Ramos (cell line): ENCODE measurements around the gene DAZAP1.

Experiments
- in situ Hi-C: fragments of 300-500 bp; cut with MboI; formaldehyde crosslinking; loops from one replicate; pipeline ENCODE4 v1.14.3; 2022; ENCODE audit warnings: low sequenced_read_pairs; ENCODE audit not compliant: unreplicated experiment

The DAZAP1 gene

DNA sequence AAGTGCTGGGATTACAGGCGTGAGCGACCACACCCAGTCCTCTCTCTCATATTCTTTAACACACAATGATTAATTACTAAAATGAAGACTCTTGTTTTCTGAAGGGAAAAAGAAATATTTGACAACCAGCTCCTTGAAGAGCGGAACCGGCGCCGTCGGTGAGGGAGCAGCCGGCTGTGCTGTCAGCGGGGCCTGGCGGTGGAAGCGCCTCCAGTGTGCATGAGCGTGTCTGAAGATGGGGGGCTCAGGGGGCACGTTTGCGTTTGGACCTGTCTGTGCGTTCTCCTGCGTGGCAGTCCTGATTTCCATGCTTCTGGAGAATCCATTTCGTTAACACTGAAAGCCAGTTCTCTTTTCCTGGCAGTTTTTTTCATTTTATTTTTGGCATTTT, 31.0 kb upstream of the DAZAP1 start:
- in situ Hi-C loops: no loop called here

DNA sequence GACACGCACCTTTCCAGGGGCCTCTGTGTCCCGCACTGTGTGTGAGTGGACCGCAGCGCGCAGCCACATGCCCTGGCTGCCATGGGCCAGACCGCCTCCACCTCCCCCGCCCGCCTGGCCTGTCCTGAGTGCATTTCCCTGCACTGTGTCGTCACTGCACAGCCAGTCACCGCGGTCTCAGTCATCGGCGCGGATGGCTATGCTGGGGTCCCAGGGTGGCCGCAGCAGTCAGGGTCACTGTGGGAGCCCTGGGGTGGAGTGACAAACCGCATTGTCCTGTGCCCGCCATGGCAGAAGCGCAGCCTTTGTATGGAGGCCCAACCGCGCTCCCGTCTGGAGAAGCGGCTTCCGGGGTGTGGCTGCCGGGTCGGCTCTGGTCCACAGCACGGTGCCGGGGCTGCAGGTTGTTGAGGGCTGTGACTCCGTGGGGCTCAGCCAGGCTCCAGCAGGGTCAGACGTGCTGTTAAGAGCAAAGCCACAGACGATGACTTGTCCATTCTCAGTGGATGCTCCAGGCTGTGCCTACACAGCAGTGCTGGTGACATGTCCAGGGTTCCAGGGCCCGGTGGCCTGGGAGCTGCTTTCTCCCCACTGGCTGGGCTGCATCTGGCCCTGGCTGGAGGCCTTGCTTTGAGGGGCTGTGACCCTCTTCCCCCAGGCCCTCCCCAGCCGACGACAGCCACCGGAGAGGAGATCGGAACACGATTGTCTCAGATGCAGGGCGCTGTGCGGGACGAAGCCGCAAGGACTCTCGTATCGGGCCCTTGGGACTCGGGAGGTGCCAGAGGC, 30.0 kb upstream of the DAZAP1 start:
- in situ Hi-C loops: no loop called here

DNA sequence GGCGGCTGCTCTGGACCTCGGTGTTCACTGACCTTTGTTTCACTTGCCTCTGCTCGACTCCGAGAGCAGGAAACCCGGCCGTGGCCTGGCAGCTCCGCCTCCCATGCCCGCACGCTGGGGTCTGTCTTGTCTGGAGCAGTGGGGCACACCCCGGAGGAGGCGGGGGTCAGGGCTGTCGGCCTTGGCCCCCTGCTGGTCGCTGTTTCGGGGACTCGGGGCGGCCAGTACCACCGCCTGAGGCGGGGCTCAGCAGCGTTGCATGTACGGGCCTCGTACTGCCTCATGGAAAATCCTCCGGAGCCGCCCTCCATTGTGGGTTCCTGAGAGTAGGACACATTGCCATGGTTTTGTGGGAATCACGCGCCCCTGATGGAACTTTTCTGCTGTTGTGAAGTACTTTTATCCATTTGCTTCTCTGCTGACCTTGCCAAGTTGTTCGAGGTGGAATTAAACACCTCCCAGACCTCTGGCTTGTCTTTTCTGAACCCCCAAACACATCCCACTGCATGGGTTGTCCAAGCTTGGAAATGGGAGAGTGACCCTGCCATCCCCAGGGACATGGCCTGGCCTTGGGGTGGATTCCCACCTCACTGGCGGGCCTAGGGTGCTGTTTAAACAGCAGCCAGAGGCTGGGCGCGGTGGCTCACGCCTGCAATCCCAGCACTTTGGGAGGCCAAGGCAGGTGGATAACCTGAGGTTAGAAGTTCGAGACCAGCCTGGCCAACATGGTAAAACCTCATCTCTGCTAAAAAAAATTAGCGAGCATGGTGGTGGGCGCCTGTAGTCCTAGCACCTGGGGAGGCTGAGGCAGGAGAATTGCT, 29.2 kb upstream of the DAZAP1 start:
- in situ Hi-C loops: no loop called here

DNA sequence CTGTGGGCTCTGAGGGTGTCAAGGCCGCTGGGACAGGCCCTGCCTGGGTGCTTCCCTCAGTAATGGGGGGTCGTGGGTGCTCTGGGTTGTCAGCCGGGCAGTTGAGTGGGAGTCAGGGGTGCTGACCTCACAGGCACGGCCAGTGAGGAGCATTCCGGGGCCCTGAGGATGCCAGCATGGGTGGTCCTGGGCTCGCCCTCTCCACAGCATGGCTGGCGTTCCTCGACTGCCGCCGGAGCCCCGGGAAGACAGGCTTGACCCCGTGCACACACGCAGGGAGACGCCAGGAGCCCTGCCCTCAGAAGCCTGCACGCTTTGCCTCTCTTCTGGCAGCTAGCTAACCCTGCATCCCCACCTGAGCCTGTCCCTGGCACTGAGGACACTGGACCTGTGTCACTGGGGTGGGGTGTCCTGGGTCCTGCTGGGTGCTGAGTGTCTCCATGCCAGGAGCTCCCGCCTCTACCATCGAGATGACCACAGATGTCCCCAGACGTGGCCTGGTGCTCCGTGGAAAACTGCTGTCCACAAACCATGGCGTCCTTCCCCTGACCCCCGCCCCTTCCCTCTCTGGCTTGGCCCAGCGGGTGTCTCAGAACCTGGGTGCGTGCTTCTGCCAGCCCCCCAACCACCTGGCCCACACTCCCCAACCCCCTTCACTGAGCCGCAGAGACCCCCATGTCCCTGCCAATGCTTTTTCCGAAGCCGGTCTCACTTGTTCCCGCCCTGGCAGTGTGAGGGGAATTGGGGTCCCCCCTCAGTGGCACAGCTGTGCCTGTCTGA, 28.1 kb upstream of the DAZAP1 start:
- in situ Hi-C loops: no loop called here

DNA sequence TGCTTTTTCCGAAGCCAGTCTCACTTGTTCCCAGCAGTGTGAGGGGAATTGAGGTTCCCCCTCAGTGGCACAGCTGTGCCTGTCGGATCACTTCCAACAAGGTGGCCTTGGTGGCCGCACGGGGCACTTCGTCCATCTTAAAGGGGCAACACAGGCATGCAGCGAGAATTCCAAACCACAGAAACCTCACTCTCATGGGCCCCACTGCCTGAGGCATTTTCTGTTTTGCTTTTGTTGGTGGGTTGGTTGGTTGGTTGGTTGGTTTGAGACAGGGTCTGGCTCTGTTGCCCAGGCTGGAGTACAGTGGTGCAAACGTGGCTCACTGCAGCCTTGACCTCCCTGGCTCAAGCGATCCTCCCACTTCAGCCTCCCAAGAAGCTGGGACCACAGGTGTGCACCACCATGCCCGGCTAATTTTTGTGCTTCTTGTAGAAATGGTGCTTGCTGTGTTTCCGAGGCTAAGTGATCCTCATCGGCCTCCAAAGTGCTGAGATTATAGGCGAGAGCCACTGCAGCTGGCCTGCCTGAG, 27.4 kb upstream of the DAZAP1 start:
- in situ Hi-C loops: no loop called here

DNA sequence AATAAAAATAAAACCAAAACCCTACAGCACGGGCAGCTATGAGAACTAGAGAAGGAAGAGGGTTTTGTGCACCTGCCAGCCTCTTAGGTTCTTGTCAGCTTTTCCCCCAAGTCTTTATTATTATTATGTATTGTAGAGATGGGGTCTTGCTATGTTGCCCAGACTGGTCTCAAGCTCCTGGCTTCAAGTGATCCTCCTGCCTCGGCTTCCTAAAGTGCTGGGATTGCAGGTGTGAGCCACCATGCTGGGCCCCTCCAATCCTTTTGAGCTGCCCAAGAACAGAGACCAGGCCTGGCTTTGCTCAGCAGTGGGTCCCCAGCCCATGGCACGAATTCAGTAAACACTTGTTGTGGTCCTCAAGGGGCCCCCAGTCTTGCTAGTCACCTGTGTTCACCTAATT, 25.1 kb upstream of the DAZAP1 start:
- in situ Hi-C loops: no loop called here

- in situ Hi-C loops: no loop called here
These were observed 24.4 kb upstream of the DAZAP1 start for GRCh38 chr19:1383017-1383311.

DNA sequence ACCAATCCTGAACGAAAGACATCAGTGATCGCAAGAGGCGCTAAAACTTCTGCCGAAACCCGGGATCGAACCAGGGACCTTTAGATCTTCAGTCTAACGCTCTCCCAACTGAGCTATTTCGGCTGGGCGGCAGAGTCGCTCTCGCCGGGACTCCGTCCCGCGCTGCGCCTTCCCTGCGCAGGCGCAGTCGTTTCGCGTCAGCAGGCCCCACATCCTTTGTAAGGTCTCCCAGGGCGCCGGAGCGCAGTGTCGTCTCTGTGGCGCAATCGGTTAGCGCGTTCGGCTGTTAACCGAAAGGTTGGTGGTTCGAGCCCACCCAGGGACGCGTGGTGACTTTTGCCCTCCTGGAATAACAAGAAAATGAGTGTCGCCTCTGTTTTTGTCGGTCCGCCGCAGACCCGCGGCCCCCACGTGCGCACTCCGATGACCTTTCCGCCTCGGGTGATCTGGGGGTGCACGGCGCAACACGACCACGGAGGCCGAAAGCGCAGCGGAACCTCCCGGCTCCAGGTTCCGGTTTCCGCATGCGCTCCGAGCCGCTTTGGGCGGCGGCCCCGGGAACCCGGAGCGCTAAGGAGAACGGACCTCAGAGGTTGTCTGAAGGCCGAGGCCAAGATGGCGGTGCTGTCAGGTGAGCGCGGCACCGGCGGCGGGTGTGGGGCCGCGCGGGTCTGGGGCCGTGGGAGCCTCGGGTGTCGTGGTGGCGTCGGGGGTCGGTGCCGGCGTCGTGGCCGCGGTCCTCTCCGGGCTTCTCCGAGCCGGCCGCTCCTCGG, 23.9 kb upstream of the DAZAP1 start, which contains the start of gene NDUFS7:
Gene NDUFS7 (plus strand): TSS at position 596 of the 773 bp plus-strand sequence. CDS start 20 bp downstream, at position 616.
- in situ Hi-C loops: no loop called here

- in situ Hi-C loops: no loop called here
These were observed 23.3 kb upstream of the DAZAP1 start for GRCh38 chr19:1384085-1384462.

DNA sequence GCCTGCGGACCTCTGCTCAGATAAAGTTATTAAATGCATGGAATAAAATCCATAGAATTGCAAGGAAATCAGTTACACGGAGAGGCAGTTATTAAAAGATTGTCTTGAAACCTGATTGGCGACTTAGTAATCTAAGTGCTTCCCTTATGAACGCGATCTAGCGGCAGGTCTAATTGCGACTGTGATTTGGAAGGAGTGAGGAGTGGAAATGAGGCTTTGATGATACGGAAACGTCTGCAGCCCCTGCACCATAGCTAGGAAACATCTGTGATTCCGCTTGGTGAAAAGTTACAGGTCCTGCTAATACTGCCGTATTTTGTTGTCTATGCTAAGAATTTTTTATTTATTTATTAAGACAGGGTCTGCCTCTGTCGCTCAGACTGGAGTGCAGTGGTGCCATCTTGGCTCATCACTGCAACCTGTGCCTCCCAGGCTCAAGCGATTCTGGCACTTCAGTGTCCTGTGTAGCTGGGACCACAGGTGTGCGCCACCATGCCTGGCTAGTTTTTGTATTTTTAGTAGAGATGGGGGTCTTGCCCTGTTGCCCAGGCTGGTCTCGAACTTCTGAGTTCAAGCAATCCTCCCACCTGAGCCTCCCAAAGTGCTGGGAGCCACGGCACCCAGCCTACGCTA, 22.8 kb upstream of the DAZAP1 start:
- in situ Hi-C loops: no loop called here

GRCh38 chr19:1385816-1386215, 21.6 kb upstream of the DAZAP1 start:
- in situ Hi-C loops: no loop called here

- in situ Hi-C loops: no loop called here
These were observed 20.3 kb upstream of the DAZAP1 start for GRCh38 chr19:1386945-1387683.

DNA sequence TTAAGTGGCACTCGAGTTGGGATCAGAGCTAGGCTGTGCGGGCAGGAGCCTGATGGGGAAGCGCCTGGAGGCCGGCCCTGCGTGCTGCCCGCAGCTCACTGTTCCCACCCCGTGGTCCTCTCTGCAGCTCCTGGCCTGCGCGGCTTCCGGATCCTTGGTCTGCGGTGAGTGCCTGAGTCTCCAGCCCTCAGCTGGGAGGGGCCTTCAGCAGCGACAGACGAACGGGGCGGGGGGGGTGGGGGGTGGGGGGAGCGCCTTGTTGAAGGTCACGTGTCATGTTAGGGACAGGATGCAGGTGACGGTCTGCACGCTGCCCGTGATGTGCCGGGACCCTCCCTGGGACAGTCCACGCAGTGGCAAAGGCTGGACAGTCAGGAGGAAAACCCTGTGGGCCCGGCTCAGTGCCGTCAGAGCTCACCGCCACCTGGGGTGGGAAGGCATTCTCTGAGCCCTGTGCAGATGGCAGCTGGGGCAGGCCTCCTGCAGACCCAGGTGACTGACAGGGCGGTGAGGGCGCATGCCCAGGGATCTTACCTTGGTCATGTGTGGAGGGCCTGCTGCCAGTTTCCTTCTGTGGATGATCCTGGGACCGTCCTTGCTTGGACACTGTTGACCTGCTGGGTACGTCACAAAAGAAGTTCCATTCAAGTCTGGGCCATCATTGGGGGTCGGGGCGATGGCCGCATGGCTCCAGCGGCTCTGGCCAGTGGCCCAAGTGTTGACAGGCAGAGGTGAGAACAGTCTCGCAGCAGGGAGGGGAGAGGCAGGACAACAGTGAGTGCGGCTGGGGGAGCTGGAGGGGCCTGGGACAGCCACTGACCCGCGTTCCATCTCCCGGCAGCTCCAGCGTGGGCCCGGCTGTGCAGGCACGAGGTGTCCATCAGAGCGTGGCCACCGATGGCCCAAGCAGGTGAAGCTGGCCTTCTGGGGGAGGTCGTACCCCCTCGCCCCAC, 19.4 kb upstream of the DAZAP1 start:
- in situ Hi-C loops: no loop called here

GRCh38 chr19:1388637-1389026, 18.8 kb upstream of the DAZAP1 start:
- in situ Hi-C loops: no loop called here

- in situ Hi-C loops: no loop called here
These were observed 18.1 kb upstream of the DAZAP1 start for GRCh38 chr19:1389033-1389940.

GRCh38 chr19:1390890-1391423, 16.4 kb upstream of the DAZAP1 start:
- in situ Hi-C loops: no loop called here

DNA sequence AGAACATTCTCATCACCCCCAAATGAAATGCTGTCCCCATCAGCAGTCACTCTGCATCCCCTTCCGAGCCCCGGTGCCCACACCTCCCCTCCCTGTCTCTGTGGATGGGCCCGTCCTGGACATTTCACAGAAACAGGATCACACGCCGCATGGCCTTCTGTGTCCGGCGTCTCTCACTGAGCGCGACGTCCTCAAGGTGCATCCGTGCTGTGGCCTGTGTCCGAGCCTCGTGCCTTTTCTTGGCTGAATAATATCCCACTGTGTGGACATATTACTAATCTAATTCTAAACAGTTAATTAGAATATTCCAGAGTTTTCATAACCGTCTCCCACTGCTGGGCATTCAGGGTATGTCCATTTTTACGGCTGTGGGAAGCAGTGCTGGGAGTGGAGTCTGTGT, 15.0 kb upstream of the DAZAP1 start:
- in situ Hi-C loops: no loop called here
